ENCODE results near the gene ADARB2. TPM values are rescaled to one million over a fixed set of nuclear protein-coding genes. Genes with fewer than 3 reads are reported as not detected.

ADARB2 gene
- total RNA-seq, 1 experiment from 2014 or later = not detected

- Mint-ChIP-seq H3K4me3 (ENCODE audit: low read depth, unreplicated experiment) (no peak overlapping the region), H3K9me3 (ENCODE audit: low read depth, unreplicated experiment) (peaks cover 4% of the 10 kb centered on the region), H3K36me3 (ENCODE audit: insufficient read depth, unreplicated experiment) (no peaks in the 10 kb centered on the region), H3K4me1 (ENCODE audit: low read depth, unreplicated experiment) (no peaks in the 10 kb centered on the region), H3K27ac (ENCODE audit: unreplicated experiment) (no peak overlapping the region), H3K27me3 (ENCODE audit: unreplicated experiment) (peaks cover 13% of the 10 kb centered on the region)
- DNase-seq = no peak
- no peak for TF ChIP-seq CTCF (IDR thresholded peaks at IDR 0.05; ENCODE audit: unreplicated experiment)
- BruUV-seq (replicated peaks) = no TSS peak
- CTCF ChIA-PET = no interaction called here
- intact Hi-C loops (cut with micrococcal nuclease; ENCODE audit: unreplicated experiment) = no loop called here
Measured at GRCh38 chr10:1631282-1631681, 106.0 kb downstream of the ADARB2 start.

- Mint-ChIP-seq H3K9me3 (ENCODE audit: low read depth, unreplicated experiment) (peaks cover 4% of the 10 kb centered on the region), H3K4me1 (ENCODE audit: low read depth, unreplicated experiment) (no peaks in the 10 kb centered on the region), H3K4me3 (ENCODE audit: low read depth, unreplicated experiment) (no peak overlapping the region), H3K36me3 (ENCODE audit: insufficient read depth, unreplicated experiment) (no peaks in the 10 kb centered on the region), H3K27ac (ENCODE audit: unreplicated experiment) (no peak overlapping the region), H3K27me3 (ENCODE audit: unreplicated experiment) (peaks cover 4% of the 10 kb centered on the region)
- no peak for TF ChIP-seq CTCF (IDR thresholded peaks at IDR 0.05; ENCODE audit: unreplicated experiment)
- intact Hi-C loops (cut with micrococcal nuclease; ENCODE audit: unreplicated experiment) = no loop called here
- no peak for DNase-seq
- CTCF ChIA-PET = no interaction called here
- BruUV-seq (replicated peaks) = no TSS peak
Measured at GRCh38 chr10:1630304-1630703, 107.0 kb downstream of the ADARB2 start.

- Mint-ChIP-seq H3K4me1 (ENCODE audit: low read depth, unreplicated experiment) (no peaks in the 10 kb centered on the region), H3K36me3 (ENCODE audit: insufficient read depth, unreplicated experiment) (no peaks in the 10 kb centered on the region), H3K9me3 (ENCODE audit: low read depth, unreplicated experiment) (peaks cover 4% of the 10 kb centered on the region), H3K4me3 (ENCODE audit: low read depth, unreplicated experiment) (no peak overlapping the region), H3K27ac (ENCODE audit: unreplicated experiment) (no peak overlapping the region), H3K27me3 (ENCODE audit: unreplicated experiment) (no peaks in the 10 kb centered on the region)
- TF ChIP-seq CTCF (IDR thresholded peaks at IDR 0.05; ENCODE audit: unreplicated experiment) = no peak
- CTCF ChIA-PET = interaction anchor here (0.6 kb wide), 1 partner anchor 269 kb away, joined by 3 read pairs; no protein-coding TSS in a partner anchor
- intact Hi-C loops (cut with micrococcal nuclease; ENCODE audit: unreplicated experiment) = no loop called here
- BruUV-seq (replicated peaks) = no TSS peak
- DNase-seq = no peak
Measured at GRCh38 chr10:1629326-1630198, 107.8 kb downstream of the ADARB2 start.

- no peaks in the 10 kb centered on the region for H3K4me1 Mint-ChIP-seq (ENCODE audit: low read depth, unreplicated experiment)
- H3K27ac Mint-ChIP-seq (ENCODE audit: unreplicated experiment) = no peak overlapping the region
- no peak overlapping the region for H3K4me3 Mint-ChIP-seq (ENCODE audit: low read depth, unreplicated experiment)
- no peak for DNase-seq
- H3K27me3 Mint-ChIP-seq (ENCODE audit: unreplicated experiment) = no peaks in the 10 kb centered on the region
- BruUV-seq (replicated peaks) = no TSS peak
- no peaks in the 10 kb centered on the region for H3K36me3 Mint-ChIP-seq (ENCODE audit: insufficient read depth, unreplicated experiment)
- CTCF ChIA-PET = interaction anchor here (0.6 kb wide), 1 partner anchor 268 kb away, joined by 3 read pairs; no protein-coding TSS in a partner anchor
- peaks cover 4% of the 10 kb centered on the region for H3K9me3 Mint-ChIP-seq (ENCODE audit: low read depth, unreplicated experiment)
- intact Hi-C loops (cut with micrococcal nuclease; ENCODE audit: unreplicated experiment) = no loop called here
- TF ChIP-seq CTCF (IDR thresholded peaks at IDR 0.05; ENCODE audit: unreplicated experiment) = no peak
Measured at GRCh38 chr10:1628757-1629156, 108.6 kb downstream of the ADARB2 start.

All from Calu3 (cell line).